ENCODE results near the gene TMEM236.

The TMEM236 gene

GRCh38 chr10:17831896-17832295 lies 79.9 kb downstream of the TMEM236 start:
- DNase-seq (ENCODE audit: low read depth), result no peak
- H3K4me3 ChIP-seq (ENCODE audit: low read depth, low read length), result no peak overlapping the region
- TF ChIP-seq, protein P1, sequence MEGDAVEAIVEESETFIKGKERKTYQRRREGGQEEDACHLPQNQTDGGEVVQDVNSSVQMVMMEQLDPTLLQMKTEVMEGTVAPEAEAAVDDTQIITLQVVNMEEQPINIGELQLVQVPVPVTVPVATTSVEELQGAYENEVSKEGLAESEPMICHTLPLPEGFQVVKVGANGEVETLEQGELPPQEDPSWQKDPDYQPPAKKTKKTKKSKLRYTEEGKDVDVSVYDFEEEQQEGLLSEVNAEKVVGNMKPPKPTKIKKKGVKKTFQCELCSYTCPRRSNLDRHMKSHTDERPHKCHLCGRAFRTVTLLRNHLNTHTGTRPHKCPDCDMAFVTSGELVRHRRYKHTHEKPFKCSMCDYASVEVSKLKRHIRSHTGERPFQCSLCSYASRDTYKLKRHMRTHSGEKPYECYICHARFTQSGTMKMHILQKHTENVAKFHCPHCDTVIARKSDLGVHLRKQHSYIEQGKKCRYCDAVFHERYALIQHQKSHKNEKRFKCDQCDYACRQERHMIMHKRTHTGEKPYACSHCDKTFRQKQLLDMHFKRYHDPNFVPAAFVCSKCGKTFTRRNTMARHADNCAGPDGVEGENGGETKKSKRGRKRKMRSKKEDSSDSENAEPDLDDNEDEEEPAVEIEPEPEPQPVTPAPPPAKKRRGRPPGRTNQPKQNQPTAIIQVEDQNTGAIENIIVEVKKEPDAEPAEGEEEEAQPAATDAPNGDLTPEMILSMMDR (IDR thresholded peaks at IDR 0.05; ENCODE audit: low read depth, low read length, missing control alignments), result no peak

GRCh38 chr10:17833656-17834055 lies 81.7 kb downstream of the TMEM236 start:
- no peak for DNase-seq (ENCODE audit: low read depth)
- H3K4me3 ChIP-seq (ENCODE audit: low read depth, low read length), result no peak overlapping the region
- TF ChIP-seq, protein P1 (IDR thresholded peaks at IDR 0.05; ENCODE audit: low read depth, low read length, missing control alignments), result no peak

- no peak overlapping the region for H3K4me3 ChIP-seq (ENCODE audit: low read depth, low read length)
- TF ChIP-seq, protein P1 (IDR thresholded peaks at IDR 0.05; ENCODE audit: low read depth, low read length, missing control alignments), result no peak
- no peak for DNase-seq (ENCODE audit: low read depth)
Measured at GRCh38 chr10:17835688-17836087, 83.7 kb downstream of the TMEM236 start.

DNA sequence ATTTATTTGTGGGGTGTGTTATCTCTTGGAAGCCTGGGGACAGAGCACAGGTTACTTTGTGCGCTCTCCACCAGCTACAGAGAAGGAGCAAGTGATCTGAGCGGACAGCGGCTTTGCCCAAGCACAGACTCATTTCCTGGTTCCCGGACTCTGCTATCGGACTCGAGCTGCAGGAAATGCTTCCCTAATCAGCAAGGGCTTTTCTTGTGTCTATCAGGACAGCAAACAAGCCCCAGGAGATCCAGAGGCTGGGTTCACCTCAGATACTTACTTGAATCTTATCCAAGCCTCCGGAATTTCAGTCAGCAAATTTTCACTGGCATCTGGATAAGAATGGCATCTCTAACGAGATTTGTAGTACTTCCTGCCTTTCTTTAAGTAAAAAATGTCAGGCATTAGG lies 84.9 kb downstream of the TMEM236 start:
- no peak for DNase-seq (ENCODE audit: low read depth)
- TF ChIP-seq, protein P1 (IDR thresholded peaks at IDR 0.05; ENCODE audit: low read depth, low read length, missing control alignments), result no peak
- H3K4me3 ChIP-seq (ENCODE audit: low read depth, low read length), result no peak overlapping the region

- H3K4me3 ChIP-seq (ENCODE audit: low read depth, low read length), result no peak overlapping the region
- TF ChIP-seq, protein P1 (IDR thresholded peaks at IDR 0.05; ENCODE audit: low read depth, low read length, missing control alignments), result no peak
- DNase-seq (ENCODE audit: low read depth), result no peak
Measured at GRCh38 chr10:17838080-17838648, 86.2 kb downstream of the TMEM236 start.

- no peak for DNase-seq (ENCODE audit: low read depth)
- TF ChIP-seq, protein P1 (IDR thresholded peaks at IDR 0.05; ENCODE audit: low read depth, low read length, missing control alignments), result no peak
- H3K4me3 ChIP-seq (ENCODE audit: low read depth, low read length), result no peak overlapping the region
Measured at GRCh38 chr10:17841050-17841449, 89.0 kb downstream of the TMEM236 start.

DNA sequence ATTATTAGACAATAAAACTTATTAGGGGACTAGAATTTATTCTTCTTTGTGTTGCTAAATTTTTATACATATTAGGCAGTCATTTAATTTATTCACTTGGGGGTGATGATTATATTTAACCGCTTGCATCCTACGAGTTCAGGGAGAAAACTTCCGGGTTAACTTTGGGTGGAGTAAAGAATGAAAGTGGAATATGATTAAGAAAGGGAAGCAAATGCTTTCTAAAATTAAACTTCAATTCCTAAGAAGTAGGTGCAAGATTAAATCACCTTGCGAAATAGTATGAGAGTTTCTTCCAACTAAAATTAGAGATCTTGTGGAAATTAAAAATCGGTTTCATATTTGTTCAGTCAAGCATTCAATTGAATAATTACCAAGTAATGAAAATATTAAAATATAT lies 90.6 kb downstream of the TMEM236 start:
- DNase-seq (ENCODE audit: low read depth), result no peak
- TF ChIP-seq, protein P1 (IDR thresholded peaks at IDR 0.05; ENCODE audit: low read depth, low read length, missing control alignments), result no peak
- no peak overlapping the region for H3K4me3 ChIP-seq (ENCODE audit: low read depth, low read length)
